H1 (cell line): ENCODE data around the gene MYH6. TPM values are rescaled to one million over a fixed set of nuclear protein-coding genes. Genes with fewer than 3 reads are reported as not detected.
A peak's percentile ranks its signal among the peaks of the same experiment; 100 is the strongest.

ENCODE experiments used
- CTCF ChIA-PET: fragments of 300-600 bp; sonication (Branson Sonifier 250); formaldehyde crosslinking; loops from one replicate; lab custom pipeline; 2021; ENCODE audit not compliant: partially characterized antibody; lab: Charles Lee
- POLR2A ChIA-PET: fragments of 300-600 bp; sonication (Branson Sonifier 250); formaldehyde crosslinking; loops from one replicate; lab custom pipeline; 2021; ENCODE audit warnings: inconsistent platforms; ENCODE audit not compliant: partially characterized antibody; lab: Charles Lee
- DNase-seq, 2 experiments: peaks; one replicate each; pipeline versions ENCODE4 v3.0.0 to v3.0.0-alpha.2; 2010 to 2022; ENCODE audit warnings: low spot score in 2 of 2, low read depth in 1 of 2, mixed read lengths in 1 of 2
- FAIRE-seq: peaks from 2 replicates; lab custom pipeline; 2011; peaks lifted over from hg19 to GRCh38; lab: Jason Lieb, UNC
- H2AFZ ChIP-seq: 2 replicates; pipeline ENCODE4 v1.8.1; 2012; ENCODE audit warnings: low read length, inconsistent platforms
- H2AK5ac ChIP-seq: 2 replicates; pipeline ENCODE4 v1.6.1; 2013; ENCODE audit warnings: low read depth, low read length
- H2BK120ac ChIP-seq: replicated peaks from 2 replicates; pipeline ENCODE3; 2013; ENCODE audit warnings: low read depth, low read length, inconsistent platforms
- H2BK12ac ChIP-seq: 2 replicates; pipeline ENCODE4 v1.6.1; 2013; ENCODE audit warnings: low read depth, low read length
- H2BK15ac ChIP-seq: 2 replicates; pipeline ENCODE4 v1.6.1; 2013; ENCODE audit warnings: low read length
- H2BK20ac ChIP-seq: 2 replicates; pipeline ENCODE4 v1.6.1; 2013; ENCODE audit warnings: low read length
- H2BK5ac ChIP-seq: 2 replicates; pipeline ENCODE4 v1.6.1; 2013; ENCODE audit warnings: low read depth, low read length
- H3K14ac ChIP-seq: 2 replicates; pipeline ENCODE4 v1.6.1; 2013; ENCODE audit warnings: inconsistent platforms; ENCODE audit not compliant: insufficient read length
- H3K18ac ChIP-seq: 2 replicates; pipeline ENCODE4 v1.6.1; 2013; ENCODE audit warnings: low read length; ENCODE audit errors: extremely low read depth
- H3K23ac ChIP-seq: 2 replicates; pipeline ENCODE4 v1.6.1; 2013; ENCODE audit warnings: inconsistent platforms; ENCODE audit not compliant: insufficient read length
- H3K23me2 ChIP-seq: 2 replicates; pipeline ENCODE4 v1.6.1; 2013; ENCODE audit warnings: low read depth, low read length
- H3K27ac ChIP-seq: 2 replicates; pipeline ENCODE4 v1.6.1; 2011; ENCODE audit warnings: low read depth, low read length, inconsistent platforms
- H3K27me3 ChIP-seq, 4 experiments: replicated peaks in 1 of 4; 1 replicate in 1 of 4; 2 replicates in 3 of 4; pipeline versions ENCODE4 v1.6.1 to v1.8.1; 2011 to 2013; ENCODE audit warnings: low read length in 3 of 4, mild to moderate bottlenecking in 3 of 4, inconsistent platforms in 2 of 4, mixed read lengths in 2 of 4, moderate library complexity in 1 of 4; ENCODE audit not compliant: control insufficient read depth in 3 of 4, insufficient read depth in 3 of 4; ENCODE audit errors: extremely low read depth in 1 of 4
- H3K36me3 ChIP-seq, 4 experiments: 2 replicates each; pipeline versions ENCODE4 v1.6.1 to v1.8.1; 2011 to 2013; ENCODE audit warnings: mild to moderate bottlenecking in 4 of 4, low read length in 3 of 4, moderate library complexity in 2 of 4, control low read depth in 1 of 4, inconsistent platforms in 1 of 4; ENCODE audit not compliant: insufficient read depth in 4 of 4, control insufficient read depth in 2 of 4
- H3K4ac ChIP-seq: replicated peaks from 2 replicates; pipeline ENCODE3; 2013; ENCODE audit warnings: low read length, low read depth, mixed read lengths, inconsistent platforms; ENCODE audit not compliant: insufficient read length
- H3K4me1 ChIP-seq, 4 experiments: replicated peaks in 1 of 4; 1 replicate in 1 of 4; 2 replicates in 3 of 4; pipeline versions ENCODE4 v1.6.1 to v1.8.1; 2011 to 2013; ENCODE audit warnings: low read length in 3 of 4, inconsistent platforms in 2 of 4, mixed read lengths in 1 of 4; ENCODE audit not compliant: insufficient read depth in 4 of 4, control insufficient read depth in 3 of 4
- H3K4me2 ChIP-seq, 2 experiments: 2 replicates each; pipeline versions ENCODE4 v1.6.1 to v1.8.1; 2011 to 2013; ENCODE audit warnings: low read depth in 2 of 2, low read length in 2 of 2, control low read depth in 1 of 2, inconsistent platforms in 1 of 2, mild to moderate bottlenecking in 1 of 2; ENCODE audit not compliant: insufficient read depth in 1 of 2
- H3K4me3 ChIP-seq, 4 experiments: fragments of 200-600, 300-600 bp in 1 of 4; sonication (generic), shearing (Covaris generic), sonication (Bioruptor Twin) in 1 of 4; 2 replicates each; pipeline versions ENCODE4 v1.5.1 to v1.8.1; 2011 to 2016; ENCODE audit warnings: low read length in 4 of 4, low read depth in 3 of 4, control low read depth in 2 of 4, inconsistent platforms in 2 of 4, mild to moderate bottlenecking in 2 of 4, mixed read lengths in 1 of 4, moderate library complexity in 1 of 4; ENCODE audit not compliant: insufficient read depth in 2 of 4; ENCODE audit errors: extremely low read depth in 1 of 4
- H3K56ac ChIP-seq: replicated peaks from 2 replicates; pipeline ENCODE3; 2013; ENCODE audit warnings: low read depth, mild to moderate bottlenecking, mixed read lengths, low read length, inconsistent platforms; ENCODE audit not compliant: insufficient read length
- H3K79me1 ChIP-seq: 2 replicates; pipeline ENCODE4 v1.6.1; 2013; ENCODE audit warnings: low read depth, low read length, control low read depth
- H3K79me2 ChIP-seq, 2 experiments: 2 replicates each; pipeline versions ENCODE4 v1.6.1 to v1.8.1; 2012 to 2013; ENCODE audit warnings: low read length in 2 of 2, mild to moderate bottlenecking in 2 of 2, inconsistent platforms in 1 of 2; ENCODE audit not compliant: insufficient read depth in 2 of 2, control insufficient read depth in 1 of 2
- H3K9ac ChIP-seq, 4 experiments: replicated peaks in 1 of 4; 1 replicate in 1 of 4; 2 replicates in 3 of 4; pipeline versions ENCODE4 v1.6.1 to v1.8.1; 2011 to 2013; ENCODE audit warnings: low read depth in 3 of 4, low read length in 3 of 4, control low read depth in 2 of 4, mild to moderate bottlenecking in 2 of 4, moderate library complexity in 2 of 4, inconsistent platforms in 1 of 4; ENCODE audit errors: extremely low read depth in 1 of 4
- H3K9me3 ChIP-seq, 2 experiments: 2 replicates each; pipeline versions ENCODE4 v1.6.1 to v1.8.1; 2012 to 2013; ENCODE audit warnings: mild to moderate bottlenecking in 2 of 2, moderate library complexity in 2 of 2, control low read depth in 1 of 2, inconsistent platforms in 1 of 2, low read depth in 1 of 2, low read length in 1 of 2, mixed read lengths in 1 of 2; ENCODE audit not compliant: insufficient read depth in 2 of 2
- H4K20me1 ChIP-seq, 2 experiments: replicated peaks in 1 of 2; 2 replicates each; pipeline versions ENCODE3 to v1.8.1; 2011 to 2013; ENCODE audit warnings: inconsistent platforms in 2 of 2, low read length in 2 of 2, mild to moderate bottlenecking in 1 of 2; ENCODE audit not compliant: insufficient read depth in 2 of 2, control insufficient read depth in 1 of 2
- H4K5ac ChIP-seq: 2 replicates; pipeline ENCODE4 v1.6.1; 2013; ENCODE audit warnings: low read length, low read depth, mixed read lengths, inconsistent platforms; ENCODE audit not compliant: insufficient read length
- H4K8ac ChIP-seq: 2 replicates; pipeline ENCODE4 v1.8.0; 2013; ENCODE audit warnings: mild to moderate bottlenecking, moderate library complexity, low read length, inconsistent platforms; ENCODE audit not compliant: insufficient read depth; ENCODE audit errors: extremely low read depth
- H4K91ac ChIP-seq: replicated peaks from 2 replicates; pipeline ENCODE3; 2013; ENCODE audit warnings: low read length, mixed read lengths, inconsistent platforms; ENCODE audit not compliant: insufficient read length
- BACH1 ChIP-seq: IDR thresholded peaks from 2 replicates; pipeline ENCODE4 v1.6.1; 2012; ENCODE audit warnings: low read length, improper control_type of control experiment
- CBX8 ChIP-seq: fragments of 300-800, 300-1000 bp; sonication (generic); IDR thresholded peaks from 2 replicates; pipeline ENCODE4 v1.7.1; 2016; ENCODE audit warnings: low read depth, low read length, borderline replicate concordance
- CHD2 ChIP-seq: IDR thresholded peaks from 2 replicates; pipeline ENCODE4 v1.6.1; 2012; ENCODE audit warnings: low read length, improper control_type of control experiment
- CTBP2 ChIP-seq: IDR thresholded peaks from 2 replicates; pipeline ENCODE4 v1.7.0; 2011; ENCODE audit warnings: borderline replicate concordance, mild to moderate bottlenecking, moderate library complexity, mixed read lengths, low read length; ENCODE audit not compliant: insufficient read depth, insufficient read length
- GTF2F1 ChIP-seq: IDR thresholded peaks from 2 replicates; pipeline ENCODE4 v1.6.1; 2012; ENCODE audit warnings: low read depth, low read length, improper control_type of control experiment, borderline replicate concordance
- JUND ChIP-seq: IDR thresholded peaks from 2 replicates; pipeline ENCODE4 v1.6.1; 2011; ENCODE audit warnings: mild to moderate bottlenecking, improper control_type of control experiment, low read length
- RAD21 ChIP-seq, 2 experiments: IDR thresholded peaks in 1 of 2; conservative IDR thresholded peaks in 1 of 2; 2 replicates each; pipeline ENCODE4 v1.6.1; 2011; ENCODE audit warnings: low read depth in 2 of 2, low read length in 2 of 2, improper control_type of control experiment in 1 of 2, inconsistent platforms in 1 of 2, mild to moderate bottlenecking in 1 of 2, moderate library complexity in 1 of 2
- RBBP5 ChIP-seq: IDR thresholded peaks from 2 replicates; pipeline ENCODE4 v1.7.1; 2012; ENCODE audit warnings: low read depth, mild to moderate bottlenecking, inconsistent platforms, low read length, moderate library complexity, borderline replicate concordance
- RXRA ChIP-seq: IDR thresholded peaks from 2 replicates; pipeline ENCODE4 v1.6.1; 2011; ENCODE audit warnings: low read depth, mild to moderate bottlenecking, low read length, moderate library complexity; ENCODE audit not compliant: insufficient read depth
- SUZ12 ChIP-seq: fragments of 200-600 bp; sonication (generic); IDR thresholded peaks from 2 replicates; pipeline ENCODE4 v1.6.1; 2012; ENCODE audit warnings: mild to moderate bottlenecking, inconsistent platforms, low read length, moderate library complexity, mixed read lengths
- WGBS, 2 experiments: shearing (Covaris generic) in 1 of 2; methylation state at CpG; one replicate each; pipeline versions ENCODE4 v1.1.6 to v1.1.7; 2013 to 2015; ENCODE audit warnings: low lambda C conversion rate in 2 of 2, mixed read lengths in 2 of 2, inconsistent platforms in 1 of 2, low coverage in 1 of 2, missing lambda C conversion rate in 1 of 2; ENCODE audit not compliant: insufficient replicate concordance in 2 of 2, insufficient coverage in 1 of 2, insufficient read length in 1 of 2; ENCODE audit errors: extremely low coverage in 1 of 2, missing lambda C conversion rate in 1 of 2; 5-methylcytosine and 5-hydroxymethylcytosine counted together
- polyA plus RNA-seq, 7 experiments: library from polyadenylated mRNA; depleted of rRNA in 3 of 7; stranded (reverse) in 5 of 7; unstranded in 2 of 7; fragments of >200 nt in 5 of 7; fragments of 200-250 nt in 2 of 7; gene quantifications; 1 replicate in 5 of 7; 2 replicates in 1 of 7; 4 replicates in 1 of 7; pipeline versions ENCODE4 v1.2.1 to v1.2.3, GENCODE V29; 2011 to 2013; ENCODE audit warnings: missing spikeins in 2 of 7, mixed read lengths in 2 of 7
- total RNA-seq: library from RNA; stranded (reverse); fragmentation: NEBNext Ultra II Directional; extraction: Animal tissue kit (Norgen Biotek cat#: 25700); gene quantifications from 2 replicates; pipeline ENCODE4 v1.2.1, GENCODE V29; 2021

The MYH6 gene
- total and polyA plus RNA-seq, 2 of the 8 experiments (the other 6 are each of a cell fraction or from before 2014, with no cell fraction given): 0.03 TPM; not detected in 1

DNA sequence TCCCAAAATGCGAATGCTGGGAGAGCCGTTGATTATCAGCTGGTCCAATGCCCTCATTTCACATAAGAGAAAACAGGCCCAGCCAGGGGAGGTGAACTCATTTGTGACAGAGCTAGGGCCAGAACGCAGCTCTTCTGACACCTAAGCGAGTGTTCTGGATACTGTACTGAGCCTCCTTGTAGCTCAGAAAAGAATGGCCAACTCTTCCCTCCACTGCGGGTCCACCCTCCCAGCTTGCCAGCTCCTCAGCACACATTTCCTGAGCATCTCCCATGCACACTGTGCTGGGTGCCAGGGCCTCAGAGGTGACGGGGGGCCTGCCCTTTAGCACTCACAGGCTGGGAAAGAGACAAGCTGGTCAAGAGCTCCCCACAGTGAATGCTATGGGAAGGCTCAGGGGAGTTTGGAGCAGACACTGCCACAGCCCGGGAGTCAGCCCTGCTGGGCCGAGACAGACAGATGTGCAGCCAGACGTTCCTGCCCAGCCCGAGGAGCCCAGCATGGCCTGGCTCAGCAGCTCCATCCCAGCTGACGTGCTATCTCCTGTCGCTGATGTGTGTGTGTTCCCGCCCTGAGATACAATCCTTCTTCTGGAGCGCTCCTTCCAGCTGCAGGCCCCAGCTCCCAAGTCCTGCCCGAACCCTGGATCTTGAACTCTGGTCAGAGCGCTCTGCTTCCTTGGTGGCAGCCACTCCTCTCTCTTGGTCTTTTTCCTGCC is 27.7 kb downstream of the MYH6 start:
- no peak for DNase-seq
- WGBS, 2 experiments: 80% methylated on average over 16 of the region's 16 CpGs; no CpG with 5 or more reads in 1 of the 2 experiments
- POLR2A ChIA-PET: interaction anchor here (0.7 to 1.8 kb wide), 4 partner anchors 9 to 59 kb away, joined by 3 to 8 read pairs (median 6); partner anchors contain the start of genes PABPN1 and SLC22A17

More for the DNA sequence above, 27.7 kb downstream of the MYH6 start:
- Histone ChIP-seq H2AK5ac (no peak overlapping the region), H2BK20ac (peak overlapping the region; percentile 77; the same call in 1 of the 2 replicates), H3K79me1 (no peaks in the 10 kb centered on the region), H3K4me3 (no peak overlapping the region), H3K27ac (no peak overlapping the region), H4K91ac (no peak overlapping the region), H3K36me3 (no peaks in the 10 kb centered on the region), H2BK5ac (no peak overlapping the region), H2AFZ (no peak overlapping the region), H3K18ac (no peak overlapping the region), H3K4ac (no peak overlapping the region), H2BK15ac (no peak overlapping the region), H4K8ac (no peak overlapping the region), H3K56ac (no peak overlapping the region), H3K23me2 (no peaks in the 10 kb centered on the region; the same call in 1 of the 2 replicates), H3K27me3 (peaks cover 0 to 22% (median 11%) of the 10 kb centered on the region in 4 experiments; a peak in 6 of 7 replicates), H3K4me2 (no peak overlapping the region), H3K4me1 (peaks cover 0 to 12% (median 4%) of the 10 kb centered on the region in 4 experiments; a peak in 3 of 7 replicates), H3K23ac (no peak overlapping the region), H3K9ac (no peak overlapping the region), H3K79me2 (no peaks in the 10 kb centered on the region), H3K9me3 (no peaks in the 10 kb centered on the region), H2BK120ac (no peak overlapping the region), H2BK12ac (no peak overlapping the region), H3K14ac (no peak overlapping the region), H4K20me1 (no peaks in the 10 kb centered on the region), H4K5ac (no peak overlapping the region)
- CTCF ChIA-PET: interaction anchor here (0.7 to 15.0 kb wide), 71 partner anchors 9 to 394 kb away, joined by 3 to 333 read pairs (median 5); partner anchors contain the start of genes BCL2L2, EFS, HOMEZ and MYH7
- FAIRE-seq: no peak
- TF ChIP-seq GTF2F1: no peak
- no peak for TF ChIP-seq CBX8
- no peak for TF ChIP-seq RBBP5
- TF ChIP-seq RXRA: no peak
- TF ChIP-seq BACH1: no peak
- TF ChIP-seq SUZ12: no peak
- no peak for TF ChIP-seq RAD21 (IDR thresholded peaks at IDR 0.05 in 1 of 2, conservative IDR thresholded peaks at IDR 0.05 in 1 of 2; ENCODE audit: low read depth in 2 of 2, low read length in 2 of 2)
- TF ChIP-seq CTBP2: no peak
- TF ChIP-seq CHD2: no peak
- no peak for TF ChIP-seq JUND
